Measurements from ENCODE around the gene NDUFAF2. TPM values are rescaled to one million over a fixed set of nuclear protein-coding genes. Genes with fewer than 3 reads are reported as not detected.

The NDUFAF2 gene
- total and polyA plus RNA-seq, 2 of the 13 experiments (the other 11 are each of a cell fraction or from before 2014, with no cell fraction given), result 34.0 to 78.4 TPM

DNA sequence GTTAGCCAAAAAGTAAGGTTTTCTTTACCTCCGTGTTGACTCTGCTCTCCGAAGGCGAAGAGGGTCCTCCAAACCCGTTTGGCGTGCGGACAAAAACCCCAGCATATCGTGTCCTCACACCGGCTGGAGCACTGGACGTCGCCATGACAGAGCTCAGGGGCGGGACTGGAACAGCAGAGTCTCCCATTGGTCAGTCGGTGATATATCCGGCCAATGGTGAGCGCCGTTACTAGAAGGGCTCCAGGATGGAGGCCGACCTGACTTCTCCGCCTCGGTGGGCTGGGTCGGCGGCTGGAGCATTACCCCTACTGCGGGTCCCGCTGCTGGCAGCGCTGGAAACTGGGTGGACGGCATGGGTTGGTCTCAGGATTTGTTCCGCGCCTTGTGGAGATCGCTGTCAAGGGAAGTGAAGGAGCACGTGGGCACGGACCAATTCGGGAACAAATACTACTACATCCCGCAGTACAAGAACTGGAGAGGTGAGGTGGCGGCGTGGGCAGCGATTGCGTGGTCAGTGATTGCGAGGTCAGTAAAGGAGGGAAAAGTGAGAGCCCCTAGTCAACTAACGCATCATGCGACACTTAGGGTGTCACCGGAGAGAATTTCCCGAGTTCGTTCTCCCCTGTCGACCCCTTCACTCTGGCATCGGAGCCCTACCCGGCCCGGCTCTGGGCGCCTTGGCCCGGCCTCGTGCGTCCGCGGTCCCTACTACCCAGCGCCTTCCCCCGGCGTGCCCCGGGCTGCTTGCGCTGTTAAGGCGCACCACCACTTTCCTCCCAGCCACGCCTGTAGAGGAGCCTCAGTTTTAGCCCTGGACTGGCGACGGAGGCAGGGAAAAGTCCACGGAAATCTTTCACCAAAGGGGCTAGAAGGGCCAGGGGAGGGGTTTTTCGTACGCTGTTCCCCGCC lies at the start of gene NDUFAF2, which contains the start of gene ERCC8 (continued):
- TF ChIP-seq, protein P1, sequence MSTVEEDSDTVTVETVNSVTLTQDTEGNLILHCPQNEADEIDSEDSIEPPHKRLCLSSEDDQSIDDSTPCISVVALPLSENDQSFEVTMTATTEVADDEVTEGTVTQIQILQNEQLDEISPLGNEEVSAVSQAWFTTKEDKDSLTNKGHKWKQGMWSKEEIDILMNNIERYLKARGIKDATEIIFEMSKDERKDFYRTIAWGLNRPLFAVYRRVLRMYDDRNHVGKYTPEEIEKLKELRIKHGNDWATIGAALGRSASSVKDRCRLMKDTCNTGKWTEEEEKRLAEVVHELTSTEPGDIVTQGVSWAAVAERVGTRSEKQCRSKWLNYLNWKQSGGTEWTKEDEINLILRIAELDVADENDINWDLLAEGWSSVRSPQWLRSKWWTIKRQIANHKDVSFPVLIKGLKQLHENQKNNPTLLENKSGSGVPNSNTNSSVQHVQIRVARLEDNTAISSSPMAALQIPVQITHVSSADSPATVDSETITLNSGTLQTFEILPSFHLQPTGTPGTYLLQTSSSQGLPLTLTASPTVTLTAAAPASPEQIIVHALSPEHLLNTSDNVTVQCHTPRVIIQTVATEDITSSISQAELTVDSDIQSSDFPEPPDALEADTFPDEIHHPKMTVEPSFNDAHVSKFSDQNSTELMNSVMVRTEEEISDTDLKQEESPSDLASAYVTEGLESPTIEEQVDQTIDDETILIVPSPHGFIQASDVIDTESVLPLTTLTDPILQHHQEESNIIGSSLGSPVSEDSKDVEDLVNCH (CRISPR knock-in tag; IDR thresholded peaks at IDR 0.05), result no peak
- TF ChIP-seq MAFK (conservative IDR thresholded peaks at IDR 0.05 in 1 of 2, IDR thresholded peaks at IDR 0.05 in 1 of 2; ENCODE audit: low read length in 2 of 2) (no peak), ZNF34 (CRISPR knock-in tag; IDR thresholded peaks at IDR 0.05; ENCODE audit: borderline replicate concordance) (no peak), ZNF101 (CRISPR knock-in tag; IDR thresholded peaks at IDR 0.05; ENCODE audit: borderline replicate concordance, low read depth) (no peak), ZNF10 (CRISPR knock-in tag; IDR thresholded peaks at IDR 0.05; ENCODE audit: borderline replicate concordance, low read depth) (no peak), ZNF605 (CRISPR knock-in tag; IDR thresholded peaks at IDR 0.05) (no peak), ZNF563 (CRISPR knock-in tag; IDR thresholded peaks at IDR 0.05) (peak; percentile 55; the same call in 1 of the 2 replicates), SIX1 (CRISPR knock-in tag; IDR thresholded peaks at IDR 0.05; ENCODE audit: borderline replicate concordance) (no peak), RAD21 (CRISPR knock-in tag; IDR thresholded peaks at IDR 0.05) (no peak), ZNF253 (CRISPR knock-in tag; IDR thresholded peaks at IDR 0.05; ENCODE audit: borderline replicate concordance) (no peak), IRF2 (CRISPR knock-in tag; IDR thresholded peaks at IDR 0.05) (peak; percentile 74)
- TF ChIP-seq, protein P2, sequence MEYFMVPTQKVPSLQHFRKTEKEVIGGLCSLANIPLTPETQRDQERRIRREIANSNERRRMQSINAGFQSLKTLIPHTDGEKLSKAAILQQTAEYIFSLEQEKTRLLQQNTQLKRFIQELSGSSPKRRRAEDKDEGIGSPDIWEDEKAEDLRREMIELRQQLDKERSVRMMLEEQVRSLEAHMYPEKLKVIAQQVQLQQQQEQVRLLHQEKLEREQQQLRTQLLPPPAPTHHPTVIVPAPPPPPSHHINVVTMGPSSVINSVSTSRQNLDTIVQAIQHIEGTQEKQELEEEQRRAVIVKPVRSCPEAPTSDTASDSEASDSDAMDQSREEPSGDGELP (IDR thresholded peaks at IDR 0.05; ENCODE audit: borderline replicate concordance, low read depth), result peak; percentile 22; the same call in 1 of the 2 replicates
- TF ChIP-seq, protein P3, sequence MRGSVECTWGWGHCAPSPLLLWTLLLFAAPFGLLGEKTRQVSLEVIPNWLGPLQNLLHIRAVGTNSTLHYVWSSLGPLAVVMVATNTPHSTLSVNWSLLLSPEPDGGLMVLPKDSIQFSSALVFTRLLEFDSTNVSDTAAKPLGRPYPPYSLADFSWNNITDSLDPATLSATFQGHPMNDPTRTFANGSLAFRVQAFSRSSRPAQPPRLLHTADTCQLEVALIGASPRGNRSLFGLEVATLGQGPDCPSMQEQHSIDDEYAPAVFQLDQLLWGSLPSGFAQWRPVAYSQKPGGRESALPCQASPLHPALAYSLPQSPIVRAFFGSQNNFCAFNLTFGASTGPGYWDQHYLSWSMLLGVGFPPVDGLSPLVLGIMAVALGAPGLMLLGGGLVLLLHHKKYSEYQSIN (CRISPR knock-in tag; IDR thresholded peaks at IDR 0.05; ENCODE audit: borderline replicate concordance), result no peak
- TF ChIP-seq, protein P4, sequence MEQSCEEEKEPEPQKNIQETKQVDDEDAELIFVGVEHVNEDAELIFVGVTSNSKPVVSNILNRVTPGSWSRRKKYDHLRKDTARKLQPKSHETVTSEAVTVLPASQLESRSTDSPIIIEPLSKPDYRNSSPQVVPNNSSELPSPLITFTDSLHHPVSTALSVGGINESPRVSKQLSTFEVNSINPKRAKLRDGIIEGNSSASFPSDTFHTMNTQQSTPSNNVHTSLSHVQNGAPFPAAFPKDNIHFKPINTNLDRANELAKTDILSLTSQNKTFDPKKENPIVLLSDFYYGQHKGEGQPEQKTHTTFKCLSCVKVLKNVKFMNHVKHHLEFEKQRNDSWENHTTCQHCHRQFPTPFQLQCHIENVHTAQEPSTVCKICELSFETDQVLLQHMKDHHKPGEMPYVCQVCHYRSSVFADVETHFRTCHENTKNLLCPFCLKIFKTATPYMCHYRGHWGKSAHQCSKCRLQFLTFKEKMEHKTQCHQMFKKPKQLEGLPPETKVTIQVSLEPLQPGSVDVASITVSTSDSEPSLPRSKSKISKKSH (CRISPR knock-in tag; IDR thresholded peaks at IDR 0.05; ENCODE audit: borderline replicate concordance), result no peak
- TF ChIP-seq, protein P5, sequence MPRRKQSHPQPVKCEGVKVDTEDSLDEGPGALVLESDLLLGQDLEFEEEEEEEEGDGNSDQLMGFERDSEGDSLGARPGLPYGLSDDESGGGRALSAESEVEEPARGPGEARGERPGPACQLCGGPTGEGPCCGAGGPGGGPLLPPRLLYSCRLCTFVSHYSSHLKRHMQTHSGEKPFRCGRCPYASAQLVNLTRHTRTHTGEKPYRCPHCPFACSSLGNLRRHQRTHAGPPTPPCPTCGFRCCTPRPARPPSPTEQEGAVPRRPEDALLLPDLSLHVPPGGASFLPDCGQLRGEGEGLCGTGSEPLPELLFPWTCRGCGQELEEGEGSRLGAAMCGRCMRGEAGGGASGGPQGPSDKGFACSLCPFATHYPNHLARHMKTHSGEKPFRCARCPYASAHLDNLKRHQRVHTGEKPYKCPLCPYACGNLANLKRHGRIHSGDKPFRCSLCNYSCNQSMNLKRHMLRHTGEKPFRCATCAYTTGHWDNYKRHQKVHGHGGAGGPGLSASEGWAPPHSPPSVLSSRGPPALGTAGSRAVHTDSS (CRISPR knock-in tag; conservative IDR thresholded peaks at IDR 0.05), result no peak
- TF ChIP-seq, protein P6, sequence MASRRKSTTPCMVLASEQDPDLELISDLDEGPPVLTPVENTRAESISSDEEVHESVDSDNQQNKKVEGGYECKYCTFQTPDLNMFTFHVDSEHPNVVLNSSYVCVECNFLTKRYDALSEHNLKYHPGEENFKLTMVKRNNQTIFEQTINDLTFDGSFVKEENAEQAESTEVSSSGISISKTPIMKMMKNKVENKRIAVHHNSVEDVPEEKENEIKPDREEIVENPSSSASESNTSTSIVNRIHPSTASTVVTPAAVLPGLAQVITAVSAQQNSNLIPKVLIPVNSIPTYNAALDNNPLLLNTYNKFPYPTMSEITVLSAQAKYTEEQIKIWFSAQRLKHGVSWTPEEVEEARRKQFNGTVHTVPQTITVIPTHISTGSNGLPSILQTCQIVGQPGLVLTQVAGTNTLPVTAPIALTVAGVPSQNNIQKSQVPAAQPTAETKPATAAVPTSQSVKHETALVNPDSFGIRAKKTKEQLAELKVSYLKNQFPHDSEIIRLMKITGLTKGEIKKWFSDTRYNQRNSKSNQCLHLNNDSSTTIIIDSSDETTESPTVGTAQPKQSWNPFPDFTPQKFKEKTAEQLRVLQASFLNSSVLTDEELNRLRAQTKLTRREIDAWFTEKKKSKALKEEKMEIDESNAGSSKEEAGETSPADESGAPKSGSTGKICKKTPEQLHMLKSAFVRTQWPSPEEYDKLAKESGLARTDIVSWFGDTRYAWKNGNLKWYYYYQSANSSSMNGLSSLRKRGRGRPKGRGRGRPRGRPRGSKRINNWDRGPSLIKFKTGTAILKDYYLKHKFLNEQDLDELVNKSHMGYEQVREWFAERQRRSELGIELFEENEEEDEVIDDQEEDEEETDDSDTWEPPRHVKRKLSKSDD (CRISPR knock-in tag; IDR thresholded peaks at IDR 0.05; ENCODE audit: low read depth), result no peak; the same call in 1 of the 2 replicates
